OCI-LY7 (cell line): ENCODE data around the gene TGFBR3.

Experiments
- EZH2phosphoT487 ChIP-seq: fragments of 200-600 bp; sonication (generic); IDR thresholded peaks from 2 replicates; pipeline ENCODE4 v1.6.1; 2018; ENCODE audit warnings: low read depth, borderline replicate concordance, mild to moderate bottlenecking, mixed run types, antibody characterized with exemption, low read length, moderate library complexity, mixed read lengths
- TF ChIP-seq, protein P1 (sequence below): fragments of 200-600 bp; sonication (generic); conservative IDR thresholded peaks from 2 replicates; pipeline ENCODE4 v1.5.1; 2014; ENCODE audit warnings: mild to moderate bottlenecking, antibody characterized with exemption, low read length, moderate library complexity, mixed read lengths

DNA sequence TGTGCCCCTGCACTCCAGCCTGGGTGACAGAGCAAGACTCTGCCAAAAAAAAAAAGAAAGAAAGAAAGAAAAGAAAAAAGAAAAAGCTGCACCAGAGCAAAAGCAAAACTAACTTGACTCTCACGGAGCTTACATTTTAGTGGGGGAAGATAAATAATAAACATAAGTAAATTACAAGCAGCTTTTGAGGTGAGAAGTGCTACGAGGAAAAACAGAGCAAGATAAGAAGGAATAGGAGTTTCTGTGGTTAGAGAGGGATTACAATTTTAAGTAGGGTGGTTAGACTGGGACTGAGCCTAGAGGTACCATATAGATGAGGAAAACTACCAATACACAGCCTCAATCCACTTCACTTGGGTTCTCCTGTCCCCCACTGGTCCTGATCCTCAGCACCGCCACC, 43.9 kb downstream of the TGFBR3 start:
- no peak for TF ChIP-seq EZH2phosphoT487
- TF ChIP-seq, protein P1, sequence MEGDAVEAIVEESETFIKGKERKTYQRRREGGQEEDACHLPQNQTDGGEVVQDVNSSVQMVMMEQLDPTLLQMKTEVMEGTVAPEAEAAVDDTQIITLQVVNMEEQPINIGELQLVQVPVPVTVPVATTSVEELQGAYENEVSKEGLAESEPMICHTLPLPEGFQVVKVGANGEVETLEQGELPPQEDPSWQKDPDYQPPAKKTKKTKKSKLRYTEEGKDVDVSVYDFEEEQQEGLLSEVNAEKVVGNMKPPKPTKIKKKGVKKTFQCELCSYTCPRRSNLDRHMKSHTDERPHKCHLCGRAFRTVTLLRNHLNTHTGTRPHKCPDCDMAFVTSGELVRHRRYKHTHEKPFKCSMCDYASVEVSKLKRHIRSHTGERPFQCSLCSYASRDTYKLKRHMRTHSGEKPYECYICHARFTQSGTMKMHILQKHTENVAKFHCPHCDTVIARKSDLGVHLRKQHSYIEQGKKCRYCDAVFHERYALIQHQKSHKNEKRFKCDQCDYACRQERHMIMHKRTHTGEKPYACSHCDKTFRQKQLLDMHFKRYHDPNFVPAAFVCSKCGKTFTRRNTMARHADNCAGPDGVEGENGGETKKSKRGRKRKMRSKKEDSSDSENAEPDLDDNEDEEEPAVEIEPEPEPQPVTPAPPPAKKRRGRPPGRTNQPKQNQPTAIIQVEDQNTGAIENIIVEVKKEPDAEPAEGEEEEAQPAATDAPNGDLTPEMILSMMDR: no peak
